GM13977 (cell line): ENCODE results near the gene TRPC3.

ENCODE experiments used
- DNase-seq: peaks from one replicate; pipeline ENCODE4 v3.0.0; 2012; ENCODE audit warnings: low spot score
- CTCF ChIP-seq: IDR thresholded peaks from 2 replicates; pipeline ENCODE4 v1.5.1; 2012; ENCODE audit warnings: mild to moderate bottlenecking, control low read depth; ENCODE audit not compliant: insufficient read depth; ENCODE audit errors: extremely low read depth, missing control alignments
- in situ Hi-C: fragments of 300-500 bp; cut with MboI; formaldehyde crosslinking; loops from one replicate; pipeline ENCODE4 v1.12.0; 2022; ENCODE audit warnings: low sequenced_read_pairs, low pct_unique_long_range_greater_than_20kb, mixed read lengths, inconsistent platforms; ENCODE audit not compliant: unreplicated experiment

TRPC3 gene

GRCh38 chr4:121888134-121888533 lies 63.7 kb downstream of the TRPC3 start:
- in situ Hi-C loops: no loop called here
- no peak for TF ChIP-seq CTCF
- no peak for DNase-seq

- TF ChIP-seq CTCF: no peak
- in situ Hi-C loops: no loop called here
- DNase-seq: no peak
Measured at GRCh38 chr4:121885115-121885514, 66.7 kb downstream of the TRPC3 start.

- no peak for DNase-seq
- TF ChIP-seq CTCF: no peak
- in situ Hi-C loops: no loop called here
Measured at GRCh38 chr4:121881158-121881557, 70.7 kb downstream of the TRPC3 start.

- in situ Hi-C loops: no loop called here
- TF ChIP-seq CTCF: no peak
- no peak for DNase-seq
Measured at GRCh38 chr4:121879135-121879534, 72.7 kb downstream of the TRPC3 start.

GRCh38 chr4:121877041-121877773 lies 74.7 kb downstream of the TRPC3 start:
- no peak for DNase-seq
- no peak for TF ChIP-seq CTCF
- in situ Hi-C loops: no loop called here

- no peak for DNase-seq
- no peak for TF ChIP-seq CTCF
- in situ Hi-C loops: no loop called here
Measured at GRCh38 chr4:121876070-121876469, 75.8 kb downstream of the TRPC3 start.

- in situ Hi-C loops: no loop called here
- TF ChIP-seq CTCF: no peak
- DNase-seq: no peak
Measured at GRCh38 chr4:121875652-121876051, 76.2 kb downstream of the TRPC3 start.
